ENCODE measurements around the gene FOXA2. TPM values are rescaled to one million over a fixed set of nuclear protein-coding genes. Genes with fewer than 3 reads are reported as not detected.

FOXA2 gene
- polyA plus RNA-seq, 2 of the 4 experiments (the other 2 are of a cell fraction), result 8.3 to 20.7 TPM

GRCh38 chr20:22581437-22582385 lies 2.7 kb downstream of the FOXA2 start:
- TF ChIP-seq ELK1 (IDR thresholded peaks at IDR 0.05; ENCODE audit: low read depth, low read length), result no peak
- TF ChIP-seq ESRRA (IDR thresholded peaks at IDR 0.05; ENCODE audit: borderline replicate concordance, low read length), result no peak
- TF ChIP-seq CEBPB (IDR thresholded peaks at IDR 0.05), result no peak
- TF ChIP-seq POLR2AphosphoS2 (conservative IDR thresholded peaks at IDR 0.05; ENCODE audit: low read length), result no peak
- TF ChIP-seq CTCF (IDR thresholded peaks at IDR 0.05), result no peak
- no peak for TF ChIP-seq PBX3 (IDR thresholded peaks at IDR 0.05)
- no peak for TF ChIP-seq RARB (CRISPR knock-in tag; IDR thresholded peaks at IDR 0.05)
- no peak for TF ChIP-seq HDAC2 (IDR thresholded peaks at IDR 0.05)
- TF ChIP-seq NR3C1 (IDR thresholded peaks at IDR 0.05), result no peak
- no peak for TF ChIP-seq EHF (CRISPR knock-in tag; IDR thresholded peaks at IDR 0.05)
- TF ChIP-seq HOXB5 (CRISPR knock-in tag; IDR thresholded peaks at IDR 0.05), result no peak
- no peak for TF ChIP-seq SREBF2 (IDR thresholded peaks at IDR 0.05)
- no peak for TF ChIP-seq TP53 (CRISPR knock-in tag; IDR thresholded peaks at IDR 0.05)
- no peak for TF ChIP-seq E2F6 (IDR thresholded peaks at IDR 0.05; ENCODE audit: borderline replicate concordance, low read depth)
- no peak for TF ChIP-seq FOXS1 (CRISPR knock-in tag; IDR thresholded peaks at IDR 0.05)
- no peak for TF ChIP-seq EP300 (IDR thresholded peaks at IDR 0.05)
- no peak for TF ChIP-seq RAD21 (conservative IDR thresholded peaks at IDR 0.05 in 1 of 2, IDR thresholded peaks at IDR 0.05 in 1 of 2)
- TF ChIP-seq ATOH8 (CRISPR knock-in tag; IDR thresholded peaks at IDR 0.05; ENCODE audit: low read depth), result no peak
- no peak for TF ChIP-seq REST (IDR thresholded peaks at IDR 0.05)
- no peak for TF ChIP-seq TFCP2L1 (CRISPR knock-in tag; IDR thresholded peaks at IDR 0.05)
- no peak for DNase-seq (ENCODE audit: low read depth in 1 of 2, low spot score in 1 of 2)
- no peak for ATAC-seq
- no peaks in the 10 kb centered on the region for H3K9me3 ChIP-seq
- FAIRE-seq, result no peak
- peak overlapping the region; percentile 79 for H3K4me3 ChIP-seq
- H3K4me1 ChIP-seq, result peaks cover 54% of the 10 kb centered on the region
- ChIA-PET CTCF (interaction anchor here (0.7 to 7.3 kb wide), 3 partner anchors 9 to 99 kb away, joined by 3 to 224 read pairs (median 3); no protein-coding TSS in a partner anchor), POLR2A (no interaction called here)
- peak overlapping the region; percentile 84 for H3K4me2 ChIP-seq
- peak overlapping the region; percentile 94 to 96; a peak in 5 of 6 replicates for H3K27ac ChIP-seq
- 92% methylated on average over 53 of the region's 54 CpGs for WGBS (ENCODE audit: missing lambda C conversion rate)

Measured in A549 (cell line).